KOPT-K1 (cell line): ENCODE data around the gene PRPF31.

Experiments used
- H3K27ac ChIP-seq: fragments of 200-600 bp; sonication (generic); 2 replicates; pipeline ENCODE4 v1.5.1; 2016; ENCODE audit warnings: antibody characterized with exemption, mild to moderate bottlenecking, low read depth, low read length; ENCODE audit not compliant: poor library complexity, severe bottlenecking
- H3K36me3 ChIP-seq: fragments of 200-600 bp; sonication (generic); 2 replicates; pipeline ENCODE4 v1.5.1; 2017; ENCODE audit warnings: antibody characterized with exemption, mild to moderate bottlenecking, low read length, moderate library complexity; ENCODE audit not compliant: insufficient read depth
- H3K9me3 ChIP-seq: fragments of 200-600 bp; sonication (generic); 2 replicates; pipeline ENCODE4 v1.5.1; 2017; ENCODE audit warnings: antibody characterized with exemption, low read length, mild to moderate bottlenecking; ENCODE audit not compliant: insufficient read depth, poor library complexity, severe bottlenecking

PRPF31 gene

GRCh38 chr19:54100561-54100960 is 15.0 kb upstream of the PRPF31 start, which contains the start of gene OSCAR:
OSCAR (minus strand) TSS chr19:54100803; CDS start chr19:54100792, 11 bp downstream.
- Histone ChIP-seq H3K27ac (no peak within 1 kb of the TSS), H3K9me3 (no peaks in the 10 kb centered on the region), H3K36me3 (peaks cover 3% of the 10 kb centered on the region)

DNA sequence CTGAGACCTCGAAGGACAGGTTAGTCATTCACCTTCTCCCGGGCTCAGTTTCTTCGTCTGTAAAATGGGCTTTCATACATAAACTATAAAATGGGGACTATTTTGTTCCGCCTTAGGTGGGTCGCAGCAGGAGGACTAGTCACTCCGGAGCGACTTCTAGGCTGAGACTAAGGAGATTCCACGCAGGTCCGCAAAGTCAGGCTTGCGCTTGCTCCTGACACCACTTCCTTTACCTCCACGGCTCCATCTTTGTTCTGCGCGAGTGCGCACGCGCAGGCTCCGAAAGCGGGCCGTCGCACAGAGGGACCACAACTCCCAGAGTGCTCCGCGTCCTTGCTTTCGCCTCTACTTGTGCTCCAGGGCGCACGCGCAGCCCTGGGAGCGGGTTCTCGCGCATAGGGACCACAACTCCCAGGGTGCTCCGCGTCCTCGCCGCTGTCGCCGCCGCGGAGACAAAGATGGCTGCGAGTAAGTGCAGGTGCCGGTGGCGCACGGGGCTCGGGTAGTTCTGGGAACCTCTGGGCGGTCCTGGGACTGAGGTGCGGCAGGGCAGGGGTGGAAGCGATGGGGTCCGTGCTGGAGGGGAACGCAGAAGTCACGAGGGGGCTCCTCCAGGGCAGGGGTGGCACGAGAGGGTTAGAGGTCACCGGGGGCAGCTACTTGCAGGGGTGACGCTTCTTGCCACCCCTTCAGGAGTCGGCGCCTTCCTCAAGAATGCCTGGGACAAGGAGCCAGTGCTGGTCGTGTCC is 13.0 kb upstream of the PRPF31 start, which contains the start of gene NDUFA3:
Gene NDUFA3, plus strand, starts transcription at position 435 of the 749 bp plus-strand sequence. Its CDS starts 24 bp downstream, at position 459.
- H3K36me3 ChIP-seq = peaks cover 23% of the 10 kb centered on the region
- H3K27ac ChIP-seq = peak within 1 kb of the TSS; percentile 65

GRCh38 chr19:54104998-54105715 is 10.4 kb upstream of the PRPF31 start:
- Histone ChIP-seq H3K9me3 (no peaks in the 10 kb centered on the region), H3K27ac (no peak overlapping the region), H3K36me3 (peaks cover 49% of the 10 kb centered on the region)

More for the DNA sequence above, 13.0 kb upstream of the PRPF31 start, which contains the start of gene NDUFA3:
- no peaks in the 10 kb centered on the region for H3K9me3 ChIP-seq

- Histone ChIP-seq H3K27ac (no peak overlapping the region), H3K9me3 (no peaks in the 10 kb centered on the region), H3K36me3 (peaks cover 55% of the 10 kb centered on the region)
These were observed 9.8 kb upstream of the PRPF31 start for GRCh38 chr19:54105796-54106195.

GRCh38 chr19:54106716-54107115 is 8.8 kb upstream of the PRPF31 start:
- Histone ChIP-seq H3K9me3 (no peaks in the 10 kb centered on the region), H3K36me3 (peaks cover 60% of the 10 kb centered on the region), H3K27ac (no peak overlapping the region)

GRCh38 chr19:54107876-54108490 is 7.6 kb upstream of the PRPF31 start:
- H3K9me3 ChIP-seq = no peaks in the 10 kb centered on the region
- no peak overlapping the region for H3K27ac ChIP-seq
- H3K36me3 ChIP-seq = peaks cover 72% of the 10 kb centered on the region

- Histone ChIP-seq H3K36me3 (peaks cover 77% of the 10 kb centered on the region), H3K27ac (no peak overlapping the region)
These were observed 7.1 kb upstream of the PRPF31 start for GRCh38 chr19:54108496-54108895.

GRCh38 chr19:54109651-54110050 is 5.9 kb upstream of the PRPF31 start:
- H3K36me3 ChIP-seq = peaks cover 81% of the 10 kb centered on the region
- H3K9me3 ChIP-seq = no peaks in the 10 kb centered on the region
- no peak overlapping the region for H3K27ac ChIP-seq

More at GRCh38 chr19:54108496-54108895, 7.1 kb upstream of the PRPF31 start:
- H3K9me3 ChIP-seq = no peaks in the 10 kb centered on the region

GRCh38 chr19:54114340-54115108 is 1.0 kb upstream of the PRPF31 start:
- H3K9me3 ChIP-seq = no peaks in the 10 kb centered on the region
- H3K27ac ChIP-seq = peak overlapping the region; percentile 86
- peaks cover 53% of the 10 kb centered on the region for H3K36me3 ChIP-seq

GRCh38 chr19:54121259-54121658 is 5.7 kb downstream of the PRPF31 start:
- peaks cover 81% of the 10 kb centered on the region for H3K36me3 ChIP-seq
- no peaks in the 10 kb centered on the region for H3K9me3 ChIP-seq
- no peak overlapping the region for H3K27ac ChIP-seq

DNA sequence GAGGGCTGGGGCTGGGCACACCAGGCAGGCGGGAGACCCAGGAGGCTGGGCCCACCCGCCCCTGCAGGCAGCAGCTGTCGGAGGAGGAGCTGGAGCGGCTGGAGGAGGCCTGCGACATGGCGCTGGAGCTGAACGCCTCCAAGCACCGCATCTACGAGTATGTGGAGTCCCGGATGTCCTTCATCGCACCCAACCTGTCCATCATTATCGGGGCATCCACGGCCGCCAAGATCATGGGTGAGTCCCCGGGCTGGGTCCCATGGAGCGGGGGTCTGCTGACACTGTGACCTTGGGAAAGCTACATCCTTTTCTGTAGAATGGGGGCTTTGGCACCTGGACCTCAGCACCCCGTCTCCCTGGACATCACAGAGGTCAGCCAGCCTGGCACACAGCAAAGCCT is 8.1 kb downstream of the PRPF31 start:
- H3K9me3 ChIP-seq = no peaks in the 10 kb centered on the region
- peaks cover 94% of the 10 kb centered on the region for H3K36me3 ChIP-seq
- H3K27ac ChIP-seq = no peak overlapping the region

DNA sequence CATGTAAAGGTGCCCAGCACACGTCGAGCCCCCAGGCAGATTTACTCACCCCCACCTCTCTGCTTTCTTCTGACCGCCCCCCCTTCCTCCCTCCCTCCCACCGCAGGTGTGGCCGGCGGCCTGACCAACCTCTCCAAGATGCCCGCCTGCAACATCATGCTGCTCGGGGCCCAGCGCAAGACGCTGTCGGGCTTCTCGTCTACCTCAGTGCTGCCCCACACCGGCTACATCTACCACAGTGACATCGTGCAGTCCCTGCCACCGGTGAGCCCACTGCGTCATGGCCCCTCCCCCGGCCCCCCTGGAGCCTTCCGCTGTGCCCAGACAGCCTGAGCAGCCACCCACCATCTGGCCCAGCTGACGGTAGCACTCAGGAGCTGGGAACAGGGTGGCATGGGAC is 8.8 kb downstream of the PRPF31 start:
- H3K36me3 ChIP-seq = peaks cover 97% of the 10 kb centered on the region
- no peaks in the 10 kb centered on the region for H3K9me3 ChIP-seq
- no peak overlapping the region for H3K27ac ChIP-seq

DNA sequence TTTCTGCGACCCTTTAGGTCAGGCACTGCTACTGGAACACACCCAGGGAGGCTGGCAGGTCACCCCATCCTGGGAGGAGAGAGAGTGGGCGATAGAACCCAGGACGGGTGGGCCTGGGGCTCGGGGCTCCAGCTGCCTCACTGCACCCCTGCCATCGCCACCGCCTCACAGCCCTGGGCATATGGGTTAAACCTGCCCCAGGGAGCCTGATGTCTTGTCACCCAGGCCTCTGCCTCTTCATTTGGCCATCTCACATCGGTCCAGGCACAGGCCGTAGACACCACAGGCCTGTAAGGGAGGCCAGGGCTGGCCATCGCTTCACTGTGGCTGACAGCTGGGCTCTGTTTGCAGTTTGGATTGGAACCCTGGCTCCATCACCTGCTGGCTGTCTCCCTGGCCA is 10.2 kb downstream of the PRPF31 start:
- Histone ChIP-seq H3K27ac (no peak overlapping the region), H3K9me3 (no peaks in the 10 kb centered on the region), H3K36me3 (peaks cover 97% of the 10 kb centered on the region)

- Histone ChIP-seq H3K27ac (no peak overlapping the region), H3K36me3 (peaks cover 90% of the 10 kb centered on the region), H3K9me3 (no peaks in the 10 kb centered on the region)
These were observed 12.3 kb downstream of the PRPF31 start for GRCh38 chr19:54127688-54128440.
